GM10248 (cell line): Measurements from ENCODE around the gene RIMBP3B.
"Not testable (repeated sequence)": the region's sequence is repeated elsewhere in the genome, so short reads cannot be mapped to it uniquely, and the experiment has no call there.

Source experiments
- CTCF ChIA-PET: fragments of 300-600 bp; sonication (Branson Sonifier 250); formaldehyde crosslinking; extraction: SDS; loops from one replicate; lab custom pipeline; 2021; ENCODE audit warnings: antibody characterized with exemption; lab: Yijun Ruan, JAX
- POLR2A ChIA-PET: fragments of 350-650 bp; sonication (Branson Sonifier 250); formaldehyde crosslinking; extraction: SDS; loops from one replicate; lab custom pipeline; 2020; ENCODE audit warnings: antibody characterized with exemption; lab: Yijun Ruan, JAX
- DNase-seq: peaks from one replicate; pipeline ENCODE4 v3.0.0; 2012; ENCODE audit errors: extremely low spot score

The RIMBP3B gene

DNA sequence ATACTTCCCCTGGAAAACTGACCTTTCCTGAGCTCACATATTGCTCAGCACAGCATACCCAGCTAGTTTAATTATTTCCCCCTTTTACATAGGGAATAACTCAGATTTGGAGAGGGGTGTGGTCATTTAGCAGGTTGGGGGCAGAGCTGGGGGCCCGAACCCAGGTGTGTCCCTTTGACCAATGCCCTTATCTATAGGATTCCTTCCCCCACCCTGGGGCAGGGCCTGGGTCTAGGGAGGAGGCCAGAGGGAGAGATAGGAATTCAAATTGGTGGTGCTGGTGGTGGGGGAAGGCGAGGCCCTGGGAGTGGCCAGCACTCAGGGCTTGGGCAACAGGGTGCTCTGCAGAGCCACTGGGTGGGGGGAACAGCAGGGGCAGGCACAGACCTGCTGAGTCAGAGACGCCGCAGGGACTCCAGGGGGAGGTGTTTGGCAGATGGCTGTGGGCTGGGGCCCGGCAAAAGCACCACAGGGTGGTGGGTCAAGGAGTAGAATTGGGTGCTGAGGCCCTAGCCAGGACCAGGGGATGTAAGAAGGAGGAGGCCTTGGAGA is 19.3 kb downstream of the RIMBP3B start:
- CTCF ChIA-PET, POLR2A ChIA-PET, DNase-seq: not testable (repeated sequence)

DNA sequence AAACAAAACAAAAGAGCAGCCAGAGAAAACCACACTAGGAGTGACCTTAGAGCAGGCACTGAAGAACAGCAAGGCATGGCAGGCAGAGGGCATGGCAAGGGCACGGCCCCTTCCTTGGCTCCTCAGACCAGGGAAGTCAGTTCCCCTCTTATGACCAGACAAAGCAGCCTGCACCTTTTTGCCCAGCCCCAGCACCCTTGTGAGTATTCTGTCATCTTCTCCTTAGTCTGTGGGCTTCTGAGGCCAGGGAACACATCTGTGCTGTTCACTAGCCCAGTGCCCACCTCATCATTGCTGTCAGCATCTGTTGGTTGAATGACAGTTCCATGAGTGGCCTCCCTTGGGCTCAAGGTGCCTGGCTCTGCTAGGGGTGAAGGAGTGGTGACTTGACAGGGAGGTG is 23.6 kb downstream of the RIMBP3B start:
- DNase-seq, POLR2A ChIA-PET, CTCF ChIA-PET: not testable (repeated sequence)

DNA sequence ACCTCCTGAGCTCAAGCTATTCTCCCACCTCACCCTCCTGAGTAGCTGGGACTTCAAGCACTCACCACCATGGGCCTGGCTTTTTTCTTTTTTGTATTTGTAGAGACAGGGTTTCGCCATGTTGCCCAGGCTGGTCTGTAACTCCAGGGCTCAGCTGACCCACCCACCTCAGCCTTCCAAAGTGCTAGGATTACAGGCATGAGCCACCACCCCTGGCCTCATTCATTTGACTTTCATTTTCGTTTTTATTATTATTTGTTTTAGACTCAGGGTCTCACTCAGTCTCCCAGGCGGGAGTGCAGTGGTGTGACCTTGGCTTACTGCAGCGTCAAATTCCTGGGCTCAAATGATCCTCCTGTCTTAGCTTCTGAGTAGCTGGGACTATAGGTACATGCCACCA is 24.2 kb downstream of the RIMBP3B start:
- POLR2A ChIA-PET, CTCF ChIA-PET: not testable (repeated sequence)

DNA sequence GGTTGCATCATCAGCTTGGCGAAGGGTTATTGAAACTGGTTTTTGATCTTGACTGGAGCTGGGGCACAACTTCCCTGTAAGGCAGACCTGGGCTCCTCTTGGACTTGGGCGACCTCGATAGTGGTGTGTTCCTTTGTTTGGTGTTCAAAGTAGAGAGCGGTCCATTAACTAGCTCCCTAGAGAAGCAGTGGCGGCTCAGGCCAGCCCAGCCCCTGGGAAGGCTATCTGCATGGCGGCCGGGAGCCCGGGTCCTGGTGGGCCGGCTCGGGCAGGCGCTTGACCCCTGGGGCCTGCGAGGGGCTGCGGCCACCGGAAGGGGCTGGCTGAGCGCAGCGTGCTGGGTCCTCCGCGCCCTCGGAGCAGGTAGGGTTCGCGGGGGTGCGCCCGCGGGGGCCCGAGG is 32.8 kb downstream of the RIMBP3B start:
- DNase-seq, CTCF ChIA-PET, POLR2A ChIA-PET: not testable (repeated sequence)

More for the DNA sequence above, 24.2 kb downstream of the RIMBP3B start:
- not testable (repeated sequence) for DNase-seq

DNA sequence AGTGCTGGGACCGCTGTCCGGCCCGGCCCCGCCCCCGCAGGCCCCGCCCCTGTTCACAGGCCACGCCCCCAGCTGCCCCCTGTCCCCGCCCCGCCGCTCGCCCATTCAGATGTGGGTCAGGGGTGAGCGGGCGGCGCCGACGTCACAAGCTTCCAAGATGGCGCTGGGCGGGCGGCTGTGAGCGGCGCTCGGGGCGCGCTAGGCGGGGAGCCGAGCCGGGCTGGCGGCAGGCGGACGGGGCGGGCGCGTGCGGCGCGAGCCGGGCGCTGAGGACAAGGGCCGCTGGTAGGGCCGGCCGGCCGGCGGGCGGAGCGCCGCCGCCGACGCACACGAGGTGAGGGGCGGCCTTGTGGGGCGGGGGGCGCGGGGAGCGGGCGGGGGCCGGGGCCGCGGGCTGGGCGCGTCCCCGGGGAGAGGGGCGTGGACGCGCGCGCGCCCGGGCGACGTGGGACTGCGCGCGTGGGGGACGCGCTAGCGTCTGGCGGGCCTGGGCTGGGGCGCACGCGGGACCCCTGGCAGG is 33.7 kb downstream of the RIMBP3B start, which contains the start of gene HIC2:
HIC2 (plus strand) TSS at position 145 of the 520 bp plus-strand sequence. CDS start 25,461 bp downstream, outside the sequence.
- CTCF ChIA-PET, POLR2A ChIA-PET, DNase-seq: not testable (repeated sequence)

DNA sequence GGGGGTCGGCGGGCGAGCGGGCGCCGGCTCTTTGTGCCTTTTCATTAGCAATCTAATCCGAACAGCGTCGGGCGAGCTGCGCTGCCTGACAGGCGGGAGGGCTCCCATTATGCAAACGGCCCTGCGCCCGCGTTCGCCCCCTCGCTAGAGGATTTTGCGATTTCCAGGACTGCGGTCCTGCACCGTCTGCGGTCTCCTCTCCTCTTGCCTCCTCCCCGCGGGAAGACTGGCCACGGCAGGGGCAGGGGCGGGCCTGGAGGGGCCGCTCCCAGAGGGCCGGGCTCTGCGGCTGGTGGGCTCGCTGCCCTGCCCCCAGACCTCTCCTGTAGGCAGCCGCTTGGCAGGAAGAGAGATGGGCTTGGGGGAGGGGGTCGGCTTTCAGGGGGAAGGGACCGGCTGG is 34.3 kb downstream of the RIMBP3B start:
- DNase-seq, POLR2A ChIA-PET: not testable (repeated sequence)

DNA sequence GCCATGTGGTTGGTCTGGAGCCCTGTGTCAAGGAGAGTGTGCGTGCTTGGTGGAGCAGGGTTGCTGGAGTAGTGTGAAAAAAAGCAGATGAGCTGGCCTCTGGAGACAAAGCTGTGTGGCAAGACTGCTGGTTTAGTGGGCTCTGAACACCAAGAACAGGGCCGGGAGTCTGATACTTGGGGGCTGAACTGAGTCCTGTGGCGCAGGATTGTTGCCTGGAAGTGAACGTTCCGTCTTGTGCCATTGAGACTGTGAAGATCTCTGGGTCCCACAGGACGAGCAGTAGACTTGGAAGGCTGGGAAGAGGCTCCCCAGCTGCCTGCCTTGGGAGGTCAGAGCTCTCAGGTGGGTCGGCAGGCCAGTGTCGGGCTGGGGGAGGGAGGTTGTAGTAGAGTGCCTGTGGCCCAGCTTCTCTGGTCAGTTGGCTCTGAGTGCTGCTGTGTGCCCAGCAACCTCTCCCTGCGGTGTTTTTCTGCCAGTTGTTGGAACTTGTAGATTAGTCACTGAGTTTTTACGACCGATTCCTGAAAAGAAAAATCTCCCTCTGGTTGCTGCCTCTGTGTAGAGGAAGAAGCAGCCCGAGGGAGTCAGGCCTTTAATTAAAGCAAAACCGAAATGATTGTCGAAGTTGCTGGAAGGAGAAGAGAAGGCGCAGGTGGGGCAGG is 35.6 kb downstream of the RIMBP3B start:
- CTCF ChIA-PET, POLR2A ChIA-PET, DNase-seq: not testable (repeated sequence)

More for the DNA sequence above, 34.3 kb downstream of the RIMBP3B start:
- CTCF ChIA-PET: not testable (repeated sequence)

DNA sequence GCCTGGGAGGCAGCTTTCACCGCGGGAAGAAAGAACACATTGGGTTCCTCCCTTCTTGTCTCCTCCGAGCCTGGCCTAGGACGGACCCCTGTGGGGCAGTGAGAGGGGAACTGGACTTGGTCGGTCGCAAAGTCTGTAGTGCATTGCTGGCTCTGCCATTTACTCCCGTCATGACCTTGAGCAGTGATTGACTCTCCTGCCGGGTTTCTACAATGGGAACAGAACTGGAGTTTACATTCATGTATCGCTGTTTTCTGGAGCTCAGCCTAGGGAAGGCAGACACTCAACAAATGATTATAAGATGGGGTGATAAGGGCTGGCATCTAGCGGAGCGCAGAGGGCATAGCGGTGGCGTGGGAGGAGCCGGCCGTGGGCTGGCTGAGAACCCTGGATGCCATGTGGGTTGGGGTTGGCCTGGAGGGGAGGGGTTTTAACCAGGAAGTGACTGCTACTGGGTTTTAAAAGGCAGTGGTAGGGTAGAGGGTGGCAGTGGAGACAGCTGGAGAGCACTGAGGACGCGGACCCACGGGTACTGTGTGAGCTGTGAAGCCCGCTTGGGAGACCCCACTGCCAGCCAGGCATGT is 36.7 kb downstream of the RIMBP3B start:
- DNase-seq, POLR2A ChIA-PET, CTCF ChIA-PET: not testable (repeated sequence)

DNA sequence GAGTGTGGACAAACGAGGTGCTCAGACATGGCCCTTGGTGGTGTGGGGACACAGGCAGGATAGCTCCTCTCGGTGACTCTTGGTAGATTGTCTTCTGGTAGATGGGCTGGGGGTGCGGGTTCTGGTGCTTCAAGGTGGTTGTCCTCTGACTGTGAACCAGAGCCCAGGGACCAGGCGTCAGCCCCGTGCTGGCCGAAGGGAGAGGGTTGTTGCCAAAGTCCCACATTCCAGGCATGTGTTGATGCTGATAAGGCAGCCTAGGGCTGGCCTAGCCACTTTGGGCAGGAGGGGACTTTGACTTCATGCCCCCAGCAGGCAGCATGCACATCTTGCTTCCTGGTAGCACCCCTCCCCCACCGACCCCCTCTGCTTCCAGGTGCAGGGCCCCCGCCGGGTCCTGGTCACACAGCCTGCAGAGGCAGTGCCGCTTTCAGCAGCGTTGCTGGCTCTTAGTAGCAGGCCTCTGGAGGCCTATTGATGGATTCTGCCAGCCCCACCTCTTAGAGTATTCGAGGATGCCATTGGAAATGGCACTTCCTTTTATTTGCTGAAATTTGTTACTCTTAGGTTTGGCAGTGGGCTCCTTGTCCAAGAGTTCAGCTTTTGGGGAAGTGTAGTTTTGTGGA is 40.6 kb downstream of the RIMBP3B start:
- CTCF ChIA-PET, DNase-seq, POLR2A ChIA-PET: not testable (repeated sequence)

DNA sequence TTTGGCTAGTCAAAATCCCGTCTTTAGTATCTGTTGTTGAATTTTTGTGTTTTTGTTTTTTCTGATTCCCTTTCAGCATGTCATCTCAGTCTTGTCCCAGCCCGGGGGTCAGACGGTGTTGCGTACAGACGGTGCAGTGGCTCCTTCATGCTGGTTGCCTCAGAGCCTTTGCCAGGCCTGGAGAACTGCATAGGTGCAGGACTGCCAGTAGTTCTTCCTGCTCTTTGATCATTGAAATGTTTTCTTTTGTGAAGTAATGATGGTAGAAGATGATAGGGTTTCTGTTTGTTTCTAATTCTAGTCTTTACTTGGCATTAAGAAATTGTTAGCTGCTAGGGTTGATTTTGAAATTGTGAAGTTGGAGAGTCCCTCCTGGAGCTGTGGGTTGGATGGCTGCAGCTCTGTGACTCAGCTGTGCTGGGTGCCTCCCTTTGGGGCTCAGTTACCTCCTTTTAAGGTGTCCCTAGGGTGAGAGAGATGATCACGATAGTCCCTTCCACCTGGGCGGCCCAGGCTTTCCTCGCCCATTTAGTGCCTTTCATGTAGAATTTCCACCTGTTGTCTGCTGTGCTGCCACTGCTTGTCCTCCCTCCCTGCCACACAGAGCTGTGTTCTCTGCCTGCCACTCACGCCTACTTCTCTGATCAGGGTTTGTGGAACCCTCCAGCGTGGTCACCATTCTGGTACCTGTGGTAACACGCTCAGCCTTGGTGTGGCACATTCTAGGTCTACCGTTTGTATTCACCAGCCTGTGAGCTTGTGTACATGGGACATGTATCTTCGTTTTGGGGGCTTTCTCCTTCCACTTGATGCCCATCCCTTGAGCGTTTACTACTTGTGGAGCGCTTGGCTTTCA is 51.1 kb downstream of the RIMBP3B start:
- DNase-seq, CTCF ChIA-PET: not testable (repeated sequence)

DNA sequence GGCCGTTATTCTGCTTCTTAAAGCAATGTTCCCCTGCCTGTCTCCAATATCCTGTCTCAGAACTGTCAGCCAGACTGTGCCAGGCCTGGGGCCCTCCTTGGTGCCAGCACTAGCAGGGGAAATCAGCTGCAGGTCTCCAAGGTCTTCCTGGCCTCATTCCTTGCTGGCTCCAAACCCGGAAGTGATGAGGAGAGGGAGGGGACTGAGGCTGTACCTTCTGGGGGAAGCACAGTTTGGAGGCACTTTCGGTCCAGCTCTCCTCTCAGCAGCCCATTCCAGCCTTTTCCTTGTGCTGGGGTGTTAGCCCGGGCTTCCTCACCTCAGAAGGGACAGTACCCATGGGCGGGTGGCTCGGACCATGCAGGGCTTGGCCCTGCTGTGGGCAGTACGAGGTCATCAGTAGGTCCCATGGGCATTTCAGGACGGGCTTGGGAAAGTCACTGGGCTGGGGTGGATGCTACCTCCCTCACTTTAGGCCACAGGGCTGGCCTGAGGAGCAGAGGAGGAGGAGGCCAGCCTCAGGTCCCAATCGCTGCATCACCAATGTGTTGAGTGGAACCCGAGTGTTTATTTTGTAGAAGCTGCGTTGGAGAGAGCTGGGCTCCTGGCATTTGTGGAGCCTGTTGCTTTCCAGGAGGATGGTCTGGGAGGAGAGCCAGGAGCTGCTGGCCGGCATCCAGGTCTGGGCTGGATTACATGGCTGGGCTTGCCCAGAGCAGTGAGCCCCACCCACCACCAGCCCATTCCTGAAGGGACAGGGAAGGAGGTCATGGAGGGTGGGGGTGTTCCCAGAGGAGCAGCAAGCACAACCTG is 52.7 kb downstream of the RIMBP3B start:
- POLR2A ChIA-PET, DNase-seq, CTCF ChIA-PET: not testable (repeated sequence)

More for the DNA sequence above, 51.1 kb downstream of the RIMBP3B start:
- POLR2A ChIA-PET: not testable (repeated sequence)

DNA sequence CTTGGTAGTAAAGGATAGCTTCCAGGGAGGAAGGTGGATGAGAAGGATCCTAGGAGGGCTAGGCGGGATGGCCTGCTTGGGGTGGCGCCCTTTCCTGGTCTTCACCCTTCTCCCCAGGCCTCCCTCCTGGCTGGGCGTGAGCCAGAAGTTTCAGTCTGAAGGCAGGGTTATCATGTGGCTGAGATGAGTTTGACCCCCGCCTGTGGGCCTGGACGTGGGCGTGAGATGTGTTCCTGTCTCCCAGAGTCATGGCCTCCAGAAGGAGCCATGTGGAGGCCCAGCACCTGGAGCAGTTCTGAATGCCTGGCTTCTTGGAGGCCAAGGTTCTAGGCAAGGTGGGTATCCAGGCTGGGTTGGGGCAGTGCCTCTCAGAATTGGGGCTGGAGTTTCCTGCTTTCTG is 54.5 kb downstream of the RIMBP3B start:
- DNase-seq, CTCF ChIA-PET, POLR2A ChIA-PET: not testable (repeated sequence)
